ENCODE data around the gene ZNF81.
A peak's percentile ranks its signal among the peaks of the same experiment; 100 is the strongest.
"Not testable (repeated sequence)": the region's sequence is repeated elsewhere in the genome, so short reads cannot be mapped to it uniquely, and the experiment has no call there.

Gene ZNF81

GRCh38 chrX:47843363-47843762 lies 6.7 kb downstream of the ZNF81 start:
- ChIA-PET CTCF (interaction anchor here (1.2 kb wide), 1 partner anchor 11 kb away, joined by 3 read pairs; no protein-coding TSS in a partner anchor), POLR2A (no interaction called here)
- Histone ChIP-seq H3K27me3 (replicated peaks in 2 of 5; ENCODE audit: control insufficient read depth in 4 of 5, insufficient read depth in 5 of 5, low read length in 4 of 5) (peaks cover 0 to 5% (median 0%) of the 10 kb centered on the region in 5 experiments), H3K27ac (ENCODE audit: insufficient read depth in 1 of 2, low read depth in 1 of 2, low read length in 2 of 2, poor library complexity in 1 of 2, severe bottlenecking in 2 of 2) (no peak overlapping the region), H3K36me3 (ENCODE audit: control insufficient read depth in 4 of 4, insufficient read depth in 4 of 4, low read length in 3 of 4) (peaks cover 0 to 14% (median 7%) of the 10 kb centered on the region in 4 experiments), H3K4me3 (ENCODE audit: control insufficient read depth in 1 of 7, extremely low read depth in 1 of 7, insufficient read depth in 4 of 7, low read depth in 2 of 7, low read length in 6 of 7) (no peak overlapping the region), H3K4me1 (ENCODE audit: control extremely low read depth in 1 of 4, control insufficient read depth in 4 of 4, insufficient read depth in 4 of 4, low read length in 3 of 4) (peaks cover 0 to under 1% (median 0%) of the 10 kb centered on the region in 4 experiments), H3K9me3 (ENCODE audit: control extremely low read depth in 1 of 5, control insufficient read depth in 4 of 5, insufficient read depth in 2 of 5, low read depth in 1 of 5, low read length in 4 of 5) (no peaks in the 10 kb centered on the region)
- no CpG with 5 or more reads among the region's 1 CpG for WGBS (ENCODE audit: insufficient coverage)
- DNase-seq: no peak

- Histone ChIP-seq H3K4me3 (ENCODE audit: control insufficient read depth in 1 of 7, extremely low read depth in 1 of 7, insufficient read depth in 4 of 7, low read depth in 2 of 7, low read length in 6 of 7) (no peak overlapping the region), H3K4me1 (ENCODE audit: control extremely low read depth in 1 of 4, control insufficient read depth in 4 of 4, insufficient read depth in 4 of 4, low read length in 3 of 4) (no peaks in the 10 kb centered on the region), H3K27ac (ENCODE audit: insufficient read depth in 1 of 2, low read depth in 1 of 2, low read length in 2 of 2, poor library complexity in 1 of 2, severe bottlenecking in 2 of 2) (no peak overlapping the region), H3K36me3 (ENCODE audit: control insufficient read depth in 4 of 4, insufficient read depth in 4 of 4, low read length in 3 of 4) (peaks cover 0 to 16% (median 7%) of the 10 kb centered on the region in 4 experiments), H3K27me3 (replicated peaks in 2 of 5; ENCODE audit: control insufficient read depth in 4 of 5, insufficient read depth in 5 of 5, low read length in 4 of 5) (peaks cover 0 to 5% (median 0%) of the 10 kb centered on the region in 5 experiments), H3K9me3 (ENCODE audit: control extremely low read depth in 1 of 5, control insufficient read depth in 4 of 5, insufficient read depth in 2 of 5, low read depth in 1 of 5, low read length in 4 of 5) (no peaks in the 10 kb centered on the region)
- ChIA-PET CTCF (interaction anchor here (1.2 kb wide), 1 partner anchor 10 kb away, joined by 3 read pairs; no protein-coding TSS in a partner anchor), POLR2A (no interaction called here)
- WGBS (ENCODE audit: insufficient coverage): no CpG with 5 or more reads among the region's 1 CpG
- DNase-seq: no peak
Observed at GRCh38 chrX:47844117-47844516, 7.4 kb downstream of the ZNF81 start.

- peaks cover 0 to 5% (median 0%) of the 10 kb centered on the region in 5 experiments for H3K27me3 ChIP-seq (replicated peaks in 2 of 5; ENCODE audit: control insufficient read depth in 4 of 5, insufficient read depth in 5 of 5, low read length in 4 of 5)
- H3K36me3 ChIP-seq (ENCODE audit: control insufficient read depth in 4 of 4, insufficient read depth in 4 of 4, low read length in 3 of 4): peaks cover 3 to 18% (median 7%) of the 10 kb centered on the region in 4 experiments
- H3K4me1 ChIP-seq (ENCODE audit: control extremely low read depth in 1 of 4, control insufficient read depth in 4 of 4, insufficient read depth in 4 of 4, low read length in 3 of 4): peaks cover 0 to 3% (median 0%) of the 10 kb centered on the region in 4 experiments
- CTCF ChIA-PET: interaction anchor here (0.5 to 1.1 kb wide), 2 partner anchors 17 to 181 kb away, joined by 3 read pairs; no protein-coding TSS in a partner anchor
- no peak overlapping the region for H3K27ac ChIP-seq (ENCODE audit: insufficient read depth in 1 of 2, low read depth in 1 of 2, low read length in 2 of 2, poor library complexity in 1 of 2, severe bottlenecking in 2 of 2)
- 81% methylated on average over 6 of the region's 7 CpGs for WGBS (ENCODE audit: insufficient coverage)
- no peaks in the 10 kb centered on the region for H3K9me3 ChIP-seq (ENCODE audit: control extremely low read depth in 1 of 5, control insufficient read depth in 4 of 5, insufficient read depth in 2 of 5, low read depth in 1 of 5, low read length in 4 of 5)
- DNase-seq: no peak
- POLR2A ChIA-PET: no interaction called here
- H3K4me3 ChIP-seq (ENCODE audit: control insufficient read depth in 1 of 7, extremely low read depth in 1 of 7, insufficient read depth in 4 of 7, low read depth in 2 of 7, low read length in 6 of 7): no peak overlapping the region
Observed at GRCh38 chrX:47846040-47846439, 9.3 kb downstream of the ZNF81 start.

- H3K9me3 ChIP-seq (ENCODE audit: control extremely low read depth in 1 of 5, control insufficient read depth in 4 of 5, insufficient read depth in 2 of 5, low read depth in 1 of 5, low read length in 4 of 5): no peaks in the 10 kb centered on the region
- H3K36me3 ChIP-seq (ENCODE audit: control insufficient read depth in 4 of 4, insufficient read depth in 4 of 4, low read length in 3 of 4): peaks cover 3 to 18% (median 7%) of the 10 kb centered on the region in 4 experiments
- no peak for DNase-seq
- 67% methylated on average over 1 of the region's 2 CpGs for WGBS (ENCODE audit: insufficient coverage)
- ChIA-PET CTCF (no interaction called here), POLR2A (no interaction called here)
- H3K27ac ChIP-seq (ENCODE audit: insufficient read depth in 1 of 2, low read depth in 1 of 2, low read length in 2 of 2, poor library complexity in 1 of 2, severe bottlenecking in 2 of 2): no peak overlapping the region
- peaks cover 0 to 5% (median 0%) of the 10 kb centered on the region in 5 experiments for H3K27me3 ChIP-seq (replicated peaks in 2 of 5; ENCODE audit: control insufficient read depth in 4 of 5, insufficient read depth in 5 of 5, low read length in 4 of 5)
- no peak overlapping the region for H3K4me3 ChIP-seq (ENCODE audit: control insufficient read depth in 1 of 7, extremely low read depth in 1 of 7, insufficient read depth in 4 of 7, low read depth in 2 of 7, low read length in 6 of 7)
- H3K4me1 ChIP-seq (ENCODE audit: control extremely low read depth in 1 of 4, control insufficient read depth in 4 of 4, insufficient read depth in 4 of 4, low read length in 3 of 4): peaks cover 0 to 3% (median 0%) of the 10 kb centered on the region in 4 experiments
Observed at GRCh38 chrX:47849778-47850177, 13.1 kb downstream of the ZNF81 start.

- H3K9me3 ChIP-seq (ENCODE audit: control extremely low read depth in 1 of 5, control insufficient read depth in 4 of 5, insufficient read depth in 2 of 5, low read depth in 1 of 5, low read length in 4 of 5); H3K27me3 ChIP-seq (replicated peaks in 2 of 5; ENCODE audit: control insufficient read depth in 4 of 5, insufficient read depth in 5 of 5, low read length in 4 of 5); DNase-seq; H3K27ac ChIP-seq (ENCODE audit: insufficient read depth in 1 of 2, low read depth in 1 of 2, low read length in 2 of 2, poor library complexity in 1 of 2, severe bottlenecking in 2 of 2); H3K4me3 ChIP-seq (ENCODE audit: control insufficient read depth in 1 of 7, extremely low read depth in 1 of 7, insufficient read depth in 4 of 7, low read depth in 2 of 7, low read length in 6 of 7); CTCF ChIA-PET; POLR2A ChIA-PET; H3K4me1 ChIP-seq (ENCODE audit: control extremely low read depth in 1 of 4, control insufficient read depth in 4 of 4, insufficient read depth in 4 of 4, low read length in 3 of 4): not testable (repeated sequence)
- no CpG with 5 or more reads among the region's 2 CpGs for WGBS (ENCODE audit: insufficient coverage)
- peaks cover 3 to 18% (median 7%) of the 10 kb centered on the region in 4 experiments for H3K36me3 ChIP-seq (ENCODE audit: control insufficient read depth in 4 of 4, insufficient read depth in 4 of 4, low read length in 3 of 4)
Observed at GRCh38 chrX:47850389-47850788, 13.7 kb downstream of the ZNF81 start.

GRCh38 chrX:47850901-47851300 lies 14.2 kb downstream of the ZNF81 start:
- Histone ChIP-seq H3K9me3 (ENCODE audit: control extremely low read depth in 1 of 5, control insufficient read depth in 4 of 5, insufficient read depth in 2 of 5, low read depth in 1 of 5, low read length in 4 of 5) (no peaks in the 10 kb centered on the region), H3K4me1 (ENCODE audit: control extremely low read depth in 1 of 4, control insufficient read depth in 4 of 4, insufficient read depth in 4 of 4, low read length in 3 of 4) (peaks cover 0 to 3% (median 0%) of the 10 kb centered on the region in 4 experiments), H3K36me3 (ENCODE audit: control insufficient read depth in 4 of 4, insufficient read depth in 4 of 4, low read length in 3 of 4) (peaks cover 3 to 18% (median 7%) of the 10 kb centered on the region in 4 experiments), H3K27me3 (replicated peaks in 2 of 5; ENCODE audit: control insufficient read depth in 4 of 5, insufficient read depth in 5 of 5, low read length in 4 of 5) (peaks cover 0 to 3% (median 0%) of the 10 kb centered on the region in 5 experiments), H3K4me3 (ENCODE audit: control insufficient read depth in 1 of 7, extremely low read depth in 1 of 7, insufficient read depth in 4 of 7, low read depth in 2 of 7, low read length in 6 of 7) (no peak overlapping the region), H3K27ac (ENCODE audit: insufficient read depth in 1 of 2, low read depth in 1 of 2, low read length in 2 of 2, poor library complexity in 1 of 2, severe bottlenecking in 2 of 2) (no peak overlapping the region)
- no CpG with 5 or more reads among the region's 1 CpG for WGBS (ENCODE audit: insufficient coverage)
- ChIA-PET CTCF (no interaction called here), POLR2A (no interaction called here)
- DNase-seq: no peak

- POLR2A ChIA-PET: no interaction called here
- CTCF ChIA-PET: interaction anchor here (0.8 to 3.8 kb wide), 10 partner anchors 11 to 172 kb away, joined by 3 to 32 read pairs (median 4); no protein-coding TSS in a partner anchor
- WGBS (ENCODE audit: insufficient coverage): 79% methylated on average over 6 of the region's 10 CpGs
Observed at GRCh38 chrX:47854474-47854873, 17.8 kb downstream of the ZNF81 start.

More at GRCh38 chrX:47854474-47854873, 17.8 kb downstream of the ZNF81 start:
- H3K4me3 ChIP-seq (ENCODE audit: control insufficient read depth in 1 of 7, extremely low read depth in 1 of 7, insufficient read depth in 4 of 7, low read depth in 2 of 7, low read length in 6 of 7): no peak overlapping the region
- peaks cover 0 to 3% (median under 1%) of the 10 kb centered on the region in 4 experiments for H3K36me3 ChIP-seq (ENCODE audit: control insufficient read depth in 4 of 4, insufficient read depth in 4 of 4, low read length in 3 of 4)
- H3K4me1 ChIP-seq (ENCODE audit: control extremely low read depth in 1 of 4, control insufficient read depth in 4 of 4, insufficient read depth in 4 of 4, low read length in 3 of 4): peaks cover 0 to 3% (median 0%) of the 10 kb centered on the region in 4 experiments
- no peaks in the 10 kb centered on the region for H3K9me3 ChIP-seq (ENCODE audit: control extremely low read depth in 1 of 5, control insufficient read depth in 4 of 5, insufficient read depth in 2 of 5, low read depth in 1 of 5, low read length in 4 of 5)
- no peak overlapping the region for H3K27ac ChIP-seq (ENCODE audit: insufficient read depth in 1 of 2, low read depth in 1 of 2, low read length in 2 of 2, poor library complexity in 1 of 2, severe bottlenecking in 2 of 2)
- H3K27me3 ChIP-seq (replicated peaks in 2 of 5; ENCODE audit: control insufficient read depth in 4 of 5, insufficient read depth in 5 of 5, low read length in 4 of 5): no peaks in the 10 kb centered on the region
- peak; percentile 36 to 65 (median 59) for DNase-seq

All from common myeloid progenitor, CD34-positive (primary cell).